Caco-2 (cell line): ENCODE results near the gene CACNA1B. TPM values are rescaled to one million over a fixed set of nuclear protein-coding genes. Genes with fewer than 3 reads are reported as not detected.

Experiments used
- BruUV-seq: library from RNA; stranded (reverse); fragments of 400-500 nt; replicated peaks from 2 replicates; lab custom pipeline; 2021; lab: Mats Ljungman, UMichigan
- CTCF ChIA-PET: fragments of 300-600 bp; sonication (Branson Sonifier 250); formaldehyde crosslinking; loops from one replicate; lab custom pipeline; 2022; ENCODE audit warnings: antibody characterized with exemption; lab: Charles Lee
- POLR2A ChIA-PET: fragments of 300-600 bp; sonication (Branson Sonifier 250); formaldehyde crosslinking; loops from one replicate; lab custom pipeline; 2022; ENCODE audit warnings: antibody characterized with exemption; lab: Charles Lee
- DNase-seq, 2 experiments: peaks; one replicate each; pipeline versions ENCODE4 v3.0.0 to v3.0.0-alpha.2; 2020 to 2022
- H3K27me3 ChIP-seq: replicated peaks from 2 replicates; pipeline ENCODE4 v1.6.0; 2011; ENCODE audit warnings: low read length; ENCODE audit not compliant: control insufficient read depth, insufficient read depth
- H3K36me3 ChIP-seq: 2 replicates; pipeline ENCODE4 v1.5.1; 2011; ENCODE audit warnings: low read length; ENCODE audit not compliant: control insufficient read depth, insufficient read depth
- H3K4me1 ChIP-seq: fragments of 250-450 bp; sonication (Bioruptor Pico); 2 replicates; pipeline ENCODE4 v1.5.1; 2020; ENCODE audit warnings: mild to moderate bottlenecking
- H3K4me3 ChIP-seq: 2 replicates; pipeline ENCODE4 v1.5.1; 2011; ENCODE audit warnings: low read depth, mild to moderate bottlenecking, control low read depth, low read length
- H3K9me3 ChIP-seq: fragments of 250-450 bp; sonication (Bioruptor Pico); 2 replicates; pipeline ENCODE4 v1.5.1; 2020; ENCODE audit warnings: mild to moderate bottlenecking, moderate library complexity
- H3K27ac Mint-ChIP-seq: one replicate; pipeline ENCODE4 v1.8.0; 2022; ENCODE audit warnings: mixed read lengths; ENCODE audit not compliant: unreplicated experiment
- H3K27me3 Mint-ChIP-seq: one replicate; pipeline ENCODE4 v1.8.0; 2022; ENCODE audit warnings: mixed read lengths; ENCODE audit not compliant: insufficient read depth, unreplicated experiment
- H3K36me3 Mint-ChIP-seq: one replicate; pipeline ENCODE4 v1.8.0; 2022; ENCODE audit warnings: mild to moderate bottlenecking, mixed read lengths; ENCODE audit not compliant: insufficient read depth, unreplicated experiment
- H3K4me1 Mint-ChIP-seq: one replicate; pipeline ENCODE4 v1.8.0; 2022; ENCODE audit warnings: low read depth, mixed read lengths; ENCODE audit not compliant: unreplicated experiment
- H3K4me3 Mint-ChIP-seq: one replicate; pipeline ENCODE4 v1.8.0; 2022; ENCODE audit warnings: mild to moderate bottlenecking, moderate library complexity, mixed read lengths; ENCODE audit not compliant: unreplicated experiment
- H3K9me3 Mint-ChIP-seq: one replicate; pipeline ENCODE4 v1.8.0; 2022; ENCODE audit warnings: mixed read lengths; ENCODE audit not compliant: unreplicated experiment
- CTCF ChIP-seq, 2 experiments: fragments of 200-600 bp in 1 of 2; IDR thresholded peaks; 1 replicate in 1 of 2; 2 replicates in 1 of 2; pipeline versions ENCODE4 v1.5.1 to v1.8.0; 2011 to 2022; ENCODE audit warnings: antibody characterized with exemption in 1 of 2, control low read depth in 1 of 2, inconsistent platforms in 1 of 2, low read depth in 1 of 2, low read length in 1 of 2, mild to moderate bottlenecking in 1 of 2, moderate library complexity in 1 of 2; ENCODE audit not compliant: insufficient read depth in 1 of 2, severe bottlenecking in 1 of 2, unreplicated experiment in 1 of 2
- intact Hi-C: fragments of 100-400 bp; cut with micrococcal nuclease; formaldehyde crosslinking; loops from one replicate; pipeline ENCODE4 v1.10.0; 2022; ENCODE audit not compliant: unreplicated experiment
- total RNA-seq: library from RNA; stranded (reverse); gene quantifications from 2 replicates; pipeline ENCODE4 v1.2.3, GENCODE V29; 2022

CACNA1B gene
- total RNA-seq, 1 experiment from 2014 or later = 0.11 TPM

- intact Hi-C loops = no loop called here
- CTCF ChIA-PET = no interaction called here
- no peaks in the 10 kb centered on the region; the same call in 1 of the 2 replicates for H3K27me3 ChIP-seq
- Mint-ChIP-seq H3K27ac (no peak overlapping the region), H3K9me3 (no peaks in the 10 kb centered on the region), H3K27me3 (peaks cover 16% of the 10 kb centered on the region), H3K4me3 (no peak overlapping the region), H3K36me3 (no peaks in the 10 kb centered on the region), H3K4me1 (no peaks in the 10 kb centered on the region)
- DNase-seq = no peak
- no peaks in the 10 kb centered on the region for H3K9me3 ChIP-seq
- no peaks in the 10 kb centered on the region for H3K36me3 ChIP-seq
- no peak for TF ChIP-seq CTCF (IDR thresholded peaks at IDR 0.05; ENCODE audit: insufficient read depth in 1 of 2, low read depth in 1 of 2, low read length in 1 of 2, severe bottlenecking in 1 of 2, unreplicated experiment in 1 of 2)
- H3K4me3 ChIP-seq = no peak overlapping the region
- POLR2A ChIA-PET = no interaction called here
- H3K4me1 ChIP-seq = no peaks in the 10 kb centered on the region
- BruUV-seq = no TSS peak
These were observed 168.2 kb downstream of the CACNA1B start for GRCh38 chr9:138045541-138046490.

- Mint-ChIP-seq H3K4me1 (no peaks in the 10 kb centered on the region), H3K27me3 (peaks cover 17% of the 10 kb centered on the region), H3K9me3 (no peaks in the 10 kb centered on the region), H3K4me3 (no peak overlapping the region), H3K27ac (no peak overlapping the region), H3K36me3 (no peaks in the 10 kb centered on the region)
- no peak overlapping the region for H3K4me3 ChIP-seq
- H3K9me3 ChIP-seq = no peaks in the 10 kb centered on the region
- POLR2A ChIA-PET = no interaction called here
- no peaks in the 10 kb centered on the region for H3K4me1 ChIP-seq
- intact Hi-C loops = no loop called here
- CTCF ChIA-PET = no interaction called here
- no peaks in the 10 kb centered on the region for H3K27me3 ChIP-seq
- no peak for TF ChIP-seq CTCF (IDR thresholded peaks at IDR 0.05; ENCODE audit: insufficient read depth in 1 of 2, low read depth in 1 of 2, low read length in 1 of 2, severe bottlenecking in 1 of 2, unreplicated experiment in 1 of 2)
- no peak for DNase-seq
- BruUV-seq = no TSS peak
- H3K36me3 ChIP-seq = no peaks in the 10 kb centered on the region
These were observed 169.2 kb downstream of the CACNA1B start for GRCh38 chr9:138046641-138047301.

- no peak overlapping the region for H3K27ac Mint-ChIP-seq
- CTCF ChIA-PET = no interaction called here
These were observed 170.0 kb downstream of the CACNA1B start for GRCh38 chr9:138047469-138048040.

More at GRCh38 chr9:138047469-138048040, 170.0 kb downstream of the CACNA1B start:
- Histone ChIP-seq H3K4me1 (no peaks in the 10 kb centered on the region), H3K4me3 (no peak overlapping the region), H3K27me3 (no peaks in the 10 kb centered on the region), H3K9me3 (no peaks in the 10 kb centered on the region), H3K36me3 (no peaks in the 10 kb centered on the region)
- no peaks in the 10 kb centered on the region for H3K9me3 Mint-ChIP-seq
- no TSS peak for BruUV-seq
- H3K4me1 Mint-ChIP-seq = no peaks in the 10 kb centered on the region
- H3K4me3 Mint-ChIP-seq = no peak overlapping the region
- intact Hi-C loops = no loop called here
- no peak for DNase-seq
- TF ChIP-seq CTCF (IDR thresholded peaks at IDR 0.05; ENCODE audit: insufficient read depth in 1 of 2, low read depth in 1 of 2, low read length in 1 of 2, severe bottlenecking in 1 of 2, unreplicated experiment in 1 of 2) = no peak
- H3K27me3 Mint-ChIP-seq = peaks cover 17% of the 10 kb centered on the region
- no peaks in the 10 kb centered on the region for H3K36me3 Mint-ChIP-seq
- POLR2A ChIA-PET = no interaction called here
